NB4 (cell line): ENCODE results near the gene AEBP2.
A peak's percentile ranks its signal among the peaks of the same experiment; 100 is the strongest.

ENCODE experiments used
- DNase-seq: peaks from one replicate; pipeline ENCODE4 v3.0.0; 2010; ENCODE audit warnings: low read depth
- H3K4me3 ChIP-seq: one replicate; pipeline ENCODE4 v1.5.1; 2011; ENCODE audit warnings: mild to moderate bottlenecking, low read depth, low read length, moderate library complexity
- MYC ChIP-seq: IDR thresholded peaks from 2 replicates; pipeline ENCODE4 v1.6.1; 2011; ENCODE audit warnings: low read depth, low read length
- POLR2A ChIP-seq: IDR thresholded peaks from 2 replicates; pipeline ENCODE4 v1.6.1; 2011; ENCODE audit warnings: mild to moderate bottlenecking; ENCODE audit not compliant: insufficient read length; ENCODE audit errors: extremely low read depth
- TF ChIP-seq, protein P1 (sequence below): IDR thresholded peaks from one replicate; pipeline ENCODE4 v1.5.1; 2012; ENCODE audit warnings: low read depth, low read length
- TF ChIP-seq, protein P2 (sequence below): IDR thresholded peaks from 2 replicates; pipeline ENCODE4 v1.6.1; 2011; ENCODE audit warnings: low read depth, low read length

AEBP2 gene

DNA sequence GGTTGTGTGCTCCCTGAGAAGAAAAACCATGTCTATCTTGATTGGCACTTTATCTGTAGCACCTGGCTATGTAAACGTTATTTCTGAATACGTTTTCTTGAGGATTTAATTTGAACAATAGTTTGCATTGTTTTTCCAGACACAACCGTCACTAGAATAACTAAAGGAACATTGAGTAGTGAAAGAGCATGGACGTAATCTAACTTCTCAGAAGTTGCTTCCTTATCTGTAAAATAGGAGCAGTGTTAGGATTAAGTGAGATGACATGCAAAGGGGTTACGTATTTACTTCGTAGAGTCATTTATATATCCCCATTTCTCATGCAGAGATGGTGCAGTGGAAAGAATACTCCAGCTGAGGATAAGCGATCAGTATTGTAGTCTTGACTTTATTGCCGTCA lies 8.1 kb downstream of the AEBP2 start:
- no peak for DNase-seq
- H3K4me3 ChIP-seq = no peak overlapping the region
- TF ChIP-seq POLR2A (no peak), MYC (no peak)
- TF ChIP-seq, protein P1, sequence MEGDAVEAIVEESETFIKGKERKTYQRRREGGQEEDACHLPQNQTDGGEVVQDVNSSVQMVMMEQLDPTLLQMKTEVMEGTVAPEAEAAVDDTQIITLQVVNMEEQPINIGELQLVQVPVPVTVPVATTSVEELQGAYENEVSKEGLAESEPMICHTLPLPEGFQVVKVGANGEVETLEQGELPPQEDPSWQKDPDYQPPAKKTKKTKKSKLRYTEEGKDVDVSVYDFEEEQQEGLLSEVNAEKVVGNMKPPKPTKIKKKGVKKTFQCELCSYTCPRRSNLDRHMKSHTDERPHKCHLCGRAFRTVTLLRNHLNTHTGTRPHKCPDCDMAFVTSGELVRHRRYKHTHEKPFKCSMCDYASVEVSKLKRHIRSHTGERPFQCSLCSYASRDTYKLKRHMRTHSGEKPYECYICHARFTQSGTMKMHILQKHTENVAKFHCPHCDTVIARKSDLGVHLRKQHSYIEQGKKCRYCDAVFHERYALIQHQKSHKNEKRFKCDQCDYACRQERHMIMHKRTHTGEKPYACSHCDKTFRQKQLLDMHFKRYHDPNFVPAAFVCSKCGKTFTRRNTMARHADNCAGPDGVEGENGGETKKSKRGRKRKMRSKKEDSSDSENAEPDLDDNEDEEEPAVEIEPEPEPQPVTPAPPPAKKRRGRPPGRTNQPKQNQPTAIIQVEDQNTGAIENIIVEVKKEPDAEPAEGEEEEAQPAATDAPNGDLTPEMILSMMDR = no peak
- TF ChIP-seq, protein P2, sequence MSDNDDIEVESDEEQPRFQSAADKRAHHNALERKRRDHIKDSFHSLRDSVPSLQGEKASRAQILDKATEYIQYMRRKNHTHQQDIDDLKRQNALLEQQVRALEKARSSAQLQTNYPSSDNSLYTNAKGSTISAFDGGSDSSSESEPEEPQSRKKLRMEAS = no peak

DNA sequence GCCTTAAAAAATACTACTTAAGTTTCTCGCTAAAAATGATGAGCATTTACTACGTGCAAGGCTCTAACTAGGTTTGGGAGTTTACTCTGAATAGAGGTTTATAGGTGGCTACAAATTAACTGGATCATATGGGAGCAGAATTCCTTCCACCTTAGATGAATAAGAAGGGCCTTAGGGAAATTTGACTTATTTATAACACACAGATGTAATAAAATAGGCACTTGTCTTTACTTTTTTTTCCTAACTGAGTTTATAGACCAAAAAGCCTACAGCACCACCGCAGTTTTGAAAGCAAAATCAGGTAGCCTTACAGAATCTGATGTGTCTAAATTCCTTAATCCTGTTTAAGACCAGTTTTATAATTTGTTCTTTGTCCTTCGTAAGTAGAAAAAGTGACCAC lies 10.5 kb downstream of the AEBP2 start:
- H3K4me3 ChIP-seq = no peak overlapping the region
- TF ChIP-seq POLR2A (no peak), MYC (no peak)
- TF ChIP-seq, protein P1 = no peak
- TF ChIP-seq, protein P2 = no peak
- no peak for DNase-seq

DNA sequence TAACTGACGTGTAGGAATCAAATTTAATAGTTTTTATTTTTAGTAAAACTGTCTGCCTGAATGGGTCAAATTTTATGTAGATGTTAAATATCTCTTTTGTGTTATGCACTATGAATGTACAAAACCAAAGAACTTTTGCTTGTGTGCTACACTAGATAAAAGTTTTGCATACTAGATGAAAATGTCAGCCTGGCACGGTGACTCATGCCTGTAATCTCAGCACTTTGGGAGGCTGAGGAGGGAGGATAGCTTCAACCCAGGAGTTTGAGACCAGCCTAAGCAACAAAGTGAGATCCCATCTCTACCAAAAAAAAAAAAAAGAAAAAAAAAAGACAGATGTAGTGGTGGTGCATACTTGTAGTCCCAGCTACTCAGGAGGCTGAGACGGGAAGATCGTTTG lies 11.1 kb downstream of the AEBP2 start:
- DNase-seq = peak; percentile 38
- no peak overlapping the region for H3K4me3 ChIP-seq
- TF ChIP-seq, protein P1 = no peak
- no peak for TF ChIP-seq MYC
- TF ChIP-seq, protein P2 = no peak
- no peak for TF ChIP-seq POLR2A

DNA sequence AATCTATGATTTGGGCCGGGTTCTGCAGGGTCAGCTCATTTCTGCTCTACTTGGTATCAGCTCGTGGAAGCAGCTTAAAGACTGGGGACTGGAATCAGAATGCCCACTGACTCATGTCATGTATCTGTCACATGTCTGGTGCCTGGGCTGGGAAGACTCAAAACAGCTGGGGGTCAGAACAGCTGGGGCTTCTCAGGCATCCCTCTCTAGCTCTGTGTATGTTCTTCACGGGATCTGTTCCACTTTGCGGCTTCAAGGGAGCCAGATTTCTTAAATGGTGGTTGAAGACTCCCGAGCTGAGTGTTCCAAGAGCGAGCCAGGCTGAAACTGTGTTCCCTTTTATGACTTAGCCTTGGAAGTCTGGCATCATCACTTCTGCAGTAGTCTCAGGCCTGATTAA lies 11.9 kb downstream of the AEBP2 start:
- TF ChIP-seq MYC = no peak
- TF ChIP-seq, protein P2 = no peak
- TF ChIP-seq POLR2A = no peak
- TF ChIP-seq, protein P1 = no peak
- H3K4me3 ChIP-seq = no peak overlapping the region
- DNase-seq = no peak

DNA sequence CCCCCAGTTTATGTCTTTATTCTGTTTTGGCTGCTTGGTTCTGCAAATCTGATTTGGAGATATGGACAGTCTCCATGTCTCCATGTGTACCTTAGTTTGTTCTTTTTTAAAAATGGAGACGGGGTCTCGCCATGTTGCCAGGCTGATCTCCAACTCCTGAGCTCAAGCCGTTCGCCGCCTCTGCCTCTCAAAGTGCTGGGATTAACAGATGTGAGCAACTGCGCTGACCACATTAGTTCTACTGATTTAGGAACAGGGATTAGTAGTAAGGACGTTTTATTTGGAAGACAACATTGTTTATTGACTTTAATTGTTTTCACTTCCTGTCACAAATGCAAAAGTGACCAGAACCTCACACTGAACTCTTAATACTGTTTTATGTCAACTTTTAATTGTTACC lies 14.7 kb downstream of the AEBP2 start:
- TF ChIP-seq, protein P2 = no peak
- TF ChIP-seq MYC = no peak
- TF ChIP-seq, protein P1 = no peak
- no peak for TF ChIP-seq POLR2A
- no peak for DNase-seq
- no peak overlapping the region for H3K4me3 ChIP-seq

DNA sequence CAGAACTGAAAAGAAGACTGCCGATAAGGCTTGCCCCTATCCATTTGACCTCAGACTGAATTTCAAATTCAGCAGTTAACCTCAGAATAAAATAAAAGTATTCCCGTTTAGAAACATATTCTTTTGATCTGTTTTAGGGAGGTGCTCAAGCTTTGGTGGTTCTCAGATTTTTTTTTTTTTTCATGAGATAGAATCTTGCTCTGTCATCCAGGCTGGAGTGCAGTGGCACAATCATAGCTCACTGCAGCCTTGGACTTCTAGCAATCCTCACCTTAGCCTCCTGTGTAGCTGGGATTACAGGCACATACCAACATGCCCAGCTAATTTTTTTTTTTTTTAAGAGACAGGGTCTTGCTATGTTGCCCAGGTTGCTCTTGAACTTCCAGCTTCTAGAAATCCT lies 15.5 kb downstream of the AEBP2 start:
- DNase-seq = no peak
- no peak overlapping the region for H3K4me3 ChIP-seq
- TF ChIP-seq, protein P2 = no peak
- TF ChIP-seq MYC = no peak
- no peak for TF ChIP-seq POLR2A
- TF ChIP-seq, protein P1 = no peak
